HG03064 (cell line): Measurements from ENCODE around the gene OR2T5.
"Not testable (repeated sequence)": the region's sequence is repeated elsewhere in the genome, so short reads cannot be mapped to it uniquely, and the experiment has no call there.

Source experiments
- ATAC-seq: cut with Tn5 transposase; IDR thresholded peaks from one replicate; pipeline ENCODE4 v1.9.1; 2021; ENCODE audit warnings: low read depth; ENCODE audit not compliant: unreplicated experiment

OR2T5 gene

GRCh38 chr1:248488289-248488688 lies at the start of gene OR2T5:
Gene OR2T5, plus strand, starts transcription at chr1:248488589. Its CDS starts 0 bp downstream, at chr1:248488589.
- ATAC-seq: not testable (repeated sequence)

GRCh38 chr1:248438668-248439067 lies 49.7 kb upstream of the OR2T5 start:
- not testable (repeated sequence) for ATAC-seq

GRCh38 chr1:248439283-248439682 lies 49.1 kb upstream of the OR2T5 start:
- ATAC-seq: not testable (repeated sequence)

- ATAC-seq: not testable (repeated sequence)
These were observed 45.7 kb upstream of the OR2T5 start for GRCh38 chr1:248442500-248443277.

- ATAC-seq: not testable (repeated sequence)
These were observed 43.8 kb upstream of the OR2T5 start for GRCh38 chr1:248444603-248445002.

- ATAC-seq: not testable (repeated sequence)
These were observed 43.0 kb upstream of the OR2T5 start, which contains the start of gene OR2T2 for GRCh38 chr1:248445399-248445798. Gene OR2T2, plus strand, starts transcription at chr1:248445637. Its CDS starts 7,161 bp downstream, at chr1:248452798.

- ATAC-seq: peak; percentile 38
These were observed 39.8 kb upstream of the OR2T5 start for GRCh38 chr1:248448409-248449074.

GRCh38 chr1:248449821-248450465 lies 38.4 kb upstream of the OR2T5 start:
- not testable (repeated sequence) for ATAC-seq

GRCh38 chr1:248450466-248451145 lies 37.8 kb upstream of the OR2T5 start:
- peak; percentile 71 for ATAC-seq

- not testable (repeated sequence) for ATAC-seq
These were observed 34.8 kb upstream of the OR2T5 start for GRCh38 chr1:248453619-248454018.

- ATAC-seq: not testable (repeated sequence)
These were observed 33.3 kb upstream of the OR2T5 start for GRCh38 chr1:248455045-248455444.

- ATAC-seq: not testable (repeated sequence)
These were observed 31.8 kb upstream of the OR2T5 start for GRCh38 chr1:248456635-248457034.

- not testable (repeated sequence) for ATAC-seq
These were observed 29.3 kb upstream of the OR2T5 start for GRCh38 chr1:248459117-248459516.

- no peak for ATAC-seq
These were observed 17.2 kb upstream of the OR2T5 start for GRCh38 chr1:248471154-248471553.

GRCh38 chr1:248472111-248472510 lies 16.3 kb upstream of the OR2T5 start:
- ATAC-seq: not testable (repeated sequence)

- ATAC-seq: not testable (repeated sequence)
These were observed 15.3 kb upstream of the OR2T5 start, which contains the start of gene OR2T3 for GRCh38 chr1:248473051-248473450. Gene OR2T3, plus strand, starts transcription at chr1:248473351. Its CDS starts 0 bp downstream, at chr1:248473351.

GRCh38 chr1:248475660-248476059 lies 12.7 kb upstream of the OR2T5 start:
- peak; percentile 76 for ATAC-seq

- peak; percentile 91 for ATAC-seq
These were observed 6.5 kb upstream of the OR2T5 start for GRCh38 chr1:248481686-248482579.

GRCh38 chr1:248496661-248497060 lies 8.3 kb downstream of the OR2T5 start:
- ATAC-seq: not testable (repeated sequence)
